Measurements from ENCODE around the gene BCL2L13.
"Not testable (repeated sequence)": the region's sequence is repeated elsewhere in the genome, so short reads cannot be mapped to it uniquely, and the experiment has no call there.

BCL2L13 gene

GRCh38 chr22:17638432-17639246 is at the start of gene BCL2L13:
TSS of gene BCL2L13 (plus strand) at chr22:17638757. CDS start at chr22:17655712, 16,955 bp downstream.
- DNase-seq: peak; percentile 80

DNA sequence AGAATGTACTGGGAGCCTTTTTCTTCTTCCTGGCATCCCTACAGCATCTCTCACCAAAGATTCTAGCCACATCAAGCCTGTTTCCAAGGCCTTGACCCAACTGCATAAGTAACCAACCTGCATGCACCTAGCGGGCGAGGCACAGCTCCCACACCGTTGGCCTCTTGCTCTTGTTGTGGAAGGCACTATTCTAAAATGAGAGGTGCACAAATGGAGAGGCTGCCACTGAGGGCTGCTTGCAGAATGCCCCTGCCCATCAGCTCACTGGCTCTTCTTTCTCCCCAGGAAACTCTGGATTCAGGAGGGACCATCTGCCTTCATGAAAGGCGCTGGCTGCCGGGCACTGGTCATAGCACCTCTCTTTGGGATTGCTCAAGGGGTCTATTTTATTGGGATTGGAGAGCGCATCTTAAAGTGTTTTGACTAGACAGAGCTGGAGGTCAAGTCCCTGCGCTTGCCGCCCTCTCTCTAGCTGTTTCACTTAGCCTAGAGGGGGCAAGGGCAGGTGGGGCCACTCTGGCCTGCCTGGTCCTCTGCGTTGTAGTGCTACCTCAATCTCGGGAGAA is 48.7 kb upstream of the BCL2L13 start:
- no peak for DNase-seq

- no peak for DNase-seq
These were observed 48.0 kb upstream of the BCL2L13 start for GRCh38 chr22:17590586-17590985.

DNA sequence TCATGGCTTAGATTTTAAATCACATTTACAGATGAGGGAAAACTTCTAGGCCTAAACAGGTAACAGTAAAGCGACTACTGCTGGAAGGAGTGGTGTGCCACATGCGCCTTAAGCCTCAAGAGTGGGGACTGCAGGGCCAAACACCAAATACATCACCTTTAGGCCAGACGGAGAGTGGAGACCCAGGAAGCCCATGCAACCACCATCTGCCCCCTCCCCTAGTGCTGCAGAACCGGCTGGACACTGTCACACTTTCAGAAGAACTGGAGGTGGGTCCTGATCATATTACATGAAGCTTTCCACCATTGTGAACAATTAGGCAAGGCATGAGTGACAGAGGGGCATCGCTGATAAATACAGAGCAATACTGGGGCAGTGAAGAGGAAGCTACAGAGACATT is 46.4 kb upstream of the BCL2L13 start:
- no peak for DNase-seq

GRCh38 chr22:17596226-17596625 is 42.3 kb upstream of the BCL2L13 start:
- no peak for DNase-seq

DNA sequence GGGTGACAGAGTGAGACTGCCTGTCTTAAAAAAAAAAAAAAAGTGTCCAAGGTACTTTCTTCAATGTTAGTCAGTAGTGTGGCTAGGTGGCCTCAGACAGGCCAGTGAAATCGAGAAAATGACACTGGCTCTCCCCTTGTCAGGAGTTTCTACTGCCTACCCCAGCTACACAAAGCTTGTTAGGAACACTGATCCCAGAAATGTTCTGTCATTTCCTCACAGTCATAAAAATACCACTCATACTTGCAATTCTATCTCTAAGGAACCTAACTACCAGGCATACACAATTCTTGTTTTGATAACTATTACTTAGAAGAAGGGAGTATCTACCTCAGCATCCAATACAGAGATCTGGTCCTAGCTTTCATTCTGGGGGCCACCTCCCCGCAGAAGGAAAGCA is 41.3 kb upstream of the BCL2L13 start:
- no peak for DNase-seq

DNA sequence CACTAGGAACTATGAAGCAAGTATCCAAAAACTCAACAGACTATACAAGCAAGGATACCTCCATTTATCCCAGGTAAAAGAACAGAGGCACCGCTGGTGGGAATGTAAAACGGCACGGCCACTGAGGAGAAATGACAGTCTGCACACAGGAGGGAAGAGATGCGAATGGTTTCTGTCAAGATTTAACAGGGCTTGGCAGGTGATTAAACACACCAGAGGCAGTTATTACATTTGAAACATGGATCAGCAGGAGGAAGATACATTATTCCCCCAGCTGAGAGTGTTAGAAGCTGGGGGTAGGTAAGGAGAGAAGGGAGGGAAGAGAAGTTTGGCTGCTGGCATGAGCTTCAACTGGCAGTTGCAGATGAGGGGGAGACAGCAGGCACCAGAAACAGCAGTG is 40.2 kb upstream of the BCL2L13 start:
- DNase-seq: no peak

GRCh38 chr22:17601031-17601430 is 37.5 kb upstream of the BCL2L13 start:
- DNase-seq: no peak

DNA sequence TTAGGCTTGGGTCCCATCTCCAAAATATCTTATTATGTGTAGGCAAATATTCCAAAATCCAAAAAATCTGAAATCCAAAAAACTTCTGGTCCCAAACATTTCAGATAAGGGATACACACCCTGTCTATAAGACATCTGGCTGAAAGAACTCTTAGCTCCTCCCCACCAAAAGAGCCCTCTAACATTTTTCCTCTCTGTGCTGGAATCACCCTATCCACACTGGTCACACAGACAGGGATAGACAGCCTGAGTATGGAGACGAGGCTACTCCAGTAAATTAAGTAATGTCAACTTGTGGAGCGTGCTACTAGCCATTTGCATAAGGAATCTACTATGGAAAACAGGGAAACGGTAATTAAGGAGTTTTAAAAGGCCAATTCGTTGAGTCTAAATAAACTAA is 34.9 kb upstream of the BCL2L13 start:
- DNase-seq: no peak

DNA sequence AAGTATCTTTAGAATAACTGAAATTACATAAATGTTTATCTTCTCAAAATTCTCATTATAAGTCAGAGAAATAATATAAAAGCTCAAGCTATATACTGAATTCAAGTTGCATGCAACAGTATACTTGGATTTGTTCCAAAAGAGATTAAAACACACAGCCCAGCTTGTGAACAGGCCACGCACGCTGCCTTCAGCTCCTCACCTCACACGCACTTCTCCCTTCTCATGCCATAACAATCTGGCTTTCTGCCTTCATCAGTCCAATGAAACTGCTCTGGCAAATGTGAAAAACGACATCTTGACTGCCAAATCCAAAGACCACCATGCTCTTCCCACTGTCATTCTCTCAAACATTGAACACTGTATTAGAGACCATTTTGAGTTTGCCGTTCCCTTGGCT is 32.1 kb upstream of the BCL2L13 start:
- DNase-seq: no peak

DNA sequence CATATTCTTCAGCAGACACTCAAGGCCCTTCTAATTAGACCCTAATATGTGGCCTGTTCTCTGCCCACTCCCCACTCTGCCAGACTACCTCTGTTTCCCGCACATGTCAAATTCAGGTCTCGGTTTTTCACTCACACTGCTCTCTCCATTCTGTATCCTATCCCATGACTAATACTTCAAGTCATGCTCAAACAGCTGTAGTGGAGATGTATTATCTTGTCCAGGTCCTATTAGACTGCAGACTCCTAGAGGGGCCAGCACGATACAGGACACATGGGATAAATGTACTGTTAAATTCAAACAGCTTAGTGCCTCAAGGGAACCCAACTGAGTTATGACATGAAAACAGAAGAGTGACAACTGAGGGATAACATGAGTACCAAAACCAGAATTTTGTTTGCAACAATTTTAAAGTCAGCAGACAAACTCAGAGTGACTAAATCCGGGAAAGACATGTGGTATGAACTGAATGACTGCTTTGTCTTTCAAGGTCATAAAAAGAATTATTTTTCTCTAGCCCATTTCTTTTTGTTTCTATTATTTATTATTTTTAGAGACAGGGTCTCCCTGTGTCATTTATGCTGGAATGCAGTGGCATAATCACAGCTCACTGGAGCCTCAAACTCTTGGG is 30.6 kb upstream of the BCL2L13 start:
- DNase-seq: no peak

GRCh38 chr22:17612057-17612456 is 26.5 kb upstream of the BCL2L13 start:
- no peak for DNase-seq

GRCh38 chr22:17613280-17613679 is 25.3 kb upstream of the BCL2L13 start:
- no peak for DNase-seq

DNA sequence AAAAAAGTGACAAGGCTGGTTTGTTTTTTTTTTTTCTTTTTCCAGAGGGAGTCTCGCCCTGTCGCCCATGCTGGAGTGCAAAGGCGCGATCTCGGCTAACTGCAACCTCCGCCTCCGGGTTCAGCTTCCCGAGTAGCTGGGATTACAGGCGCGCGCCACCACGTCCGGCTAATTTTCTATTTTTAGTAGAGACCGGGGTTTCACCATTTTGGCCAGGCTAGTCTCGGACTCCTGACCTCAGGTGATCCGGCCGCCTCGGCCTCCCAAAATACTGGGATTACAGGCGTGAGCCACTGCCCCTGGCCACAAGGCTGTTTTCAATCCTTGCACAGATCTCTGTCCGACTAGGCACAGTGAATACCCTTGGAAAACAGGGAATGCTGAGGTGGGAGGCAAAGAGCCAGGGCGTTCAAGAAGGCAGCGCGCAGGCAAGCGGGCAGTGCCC is 10.6 kb upstream of the BCL2L13 start:
- DNase-seq: no peak

- peak; percentile 68 for DNase-seq
These were observed 10.0 kb upstream of the BCL2L13 start, which contains the start of gene ATP6V1E1 for GRCh38 chr22:17628406-17629172. TSS of gene ATP6V1E1 (minus strand) at chr22:17628749. CDS start at chr22:17628635, 114 bp downstream.

GRCh38 chr22:17629173-17629489 is 9.4 kb upstream of the BCL2L13 start:
- no peak for DNase-seq

DNA sequence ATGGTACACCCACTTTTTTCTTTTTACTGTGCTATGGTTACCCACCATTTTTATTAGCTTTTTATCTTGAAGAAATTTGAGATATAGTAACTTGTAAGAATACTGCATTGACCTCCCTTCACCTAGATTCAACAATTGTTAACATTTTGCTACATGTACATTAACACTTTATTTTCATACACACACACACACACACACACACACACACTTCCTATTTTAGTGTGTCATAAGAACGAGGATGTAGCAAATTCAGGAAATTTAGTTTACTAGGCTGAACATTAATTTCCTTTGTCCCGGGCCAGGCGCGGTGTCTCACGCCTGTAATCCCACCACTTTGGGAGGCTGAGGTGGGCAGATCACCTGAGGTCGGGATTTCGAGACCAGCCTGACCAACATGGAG is 8.9 kb upstream of the BCL2L13 start:
- no peak for DNase-seq

DNA sequence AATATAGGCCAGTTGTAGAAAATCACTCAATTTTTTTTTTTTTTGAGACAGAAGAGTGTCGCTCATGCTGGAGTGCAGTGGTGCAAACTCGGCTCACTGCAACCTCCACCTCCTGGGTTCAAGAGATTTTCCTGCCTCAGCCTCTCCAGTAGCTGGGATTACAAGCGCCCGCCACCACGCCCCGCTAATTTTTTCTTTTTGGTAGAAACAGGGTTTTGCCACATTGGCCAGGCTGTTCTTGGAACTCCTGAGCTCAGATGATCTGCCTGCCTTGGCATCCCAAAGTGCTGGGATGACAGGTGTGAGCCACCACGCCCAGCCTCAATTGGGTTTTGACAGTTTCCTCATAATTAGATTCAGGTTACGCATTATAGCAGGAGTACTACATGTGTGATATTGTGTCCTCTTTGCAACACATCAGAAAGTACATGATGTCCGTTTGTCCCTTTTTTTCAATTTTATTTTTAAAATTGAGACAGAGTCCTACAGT is 7.4 kb upstream of the BCL2L13 start:
- no peak for DNase-seq

- no peak for DNase-seq
These were observed 5.2 kb upstream of the BCL2L13 start for GRCh38 chr22:17633217-17633997.

DNA sequence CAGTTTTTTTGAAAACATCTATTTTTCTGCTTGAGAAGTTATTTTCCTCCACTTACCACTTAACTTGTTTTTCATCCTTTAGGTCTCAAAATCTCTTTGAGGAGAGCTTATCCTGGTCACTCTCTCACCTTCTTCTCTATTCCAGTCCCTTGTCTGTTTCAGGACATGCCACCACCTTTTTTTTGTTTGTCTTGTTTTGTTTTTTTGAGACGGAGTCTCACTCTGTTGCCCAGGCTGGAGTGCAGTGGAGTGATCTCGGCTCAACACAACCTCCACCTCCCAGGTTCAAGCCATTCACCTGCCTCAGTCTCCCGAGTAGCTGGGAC is 4.6 kb upstream of the BCL2L13 start:
- DNase-seq: no peak

DNA sequence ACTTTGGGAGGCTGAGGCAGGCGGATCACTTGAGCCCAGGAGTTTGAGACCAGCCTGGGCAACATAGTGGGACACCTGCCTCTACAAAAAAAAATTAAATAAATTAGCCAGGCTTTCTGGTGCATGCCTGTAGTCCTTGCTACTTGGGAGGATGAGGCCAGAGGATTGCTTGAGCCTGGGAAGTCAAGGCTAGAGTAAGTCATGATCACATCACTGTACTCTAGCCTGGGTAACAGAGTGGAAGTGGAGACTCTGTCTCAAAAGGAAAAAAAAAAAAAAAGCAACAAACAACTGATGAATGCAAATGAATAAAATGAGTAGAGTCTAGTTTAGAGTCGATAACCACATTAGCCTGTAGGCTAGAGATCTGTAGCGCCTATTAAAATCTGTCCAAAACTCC is 3.9 kb upstream of the BCL2L13 start:
- DNase-seq: no peak

DNA sequence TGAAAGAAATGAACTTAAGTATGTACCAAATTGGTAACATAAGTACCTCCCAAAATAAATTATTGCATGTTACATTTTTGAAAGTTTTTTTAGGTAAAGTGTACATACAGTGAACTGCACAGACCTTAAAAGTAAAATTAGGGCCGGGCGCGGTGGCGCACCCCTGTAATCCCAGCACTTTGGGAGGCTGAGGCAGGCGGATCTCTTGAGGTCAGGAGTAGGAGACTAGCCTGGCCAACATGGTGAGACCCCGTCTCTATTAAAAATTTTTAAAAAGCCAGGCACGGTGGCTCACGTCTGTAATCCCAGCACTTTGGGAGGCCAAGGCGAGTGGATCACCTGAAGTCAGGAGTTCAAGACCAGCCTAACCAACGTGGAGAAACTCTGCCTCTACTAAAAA is 1.7 kb upstream of the BCL2L13 start:
- not testable (repeated sequence) for DNase-seq
